GM12801 (cell line): ENCODE data around the gene FEM1C.

Experiments used
- CTCF ChIP-seq: IDR thresholded peaks from one replicate; pipeline ENCODE4 v1.5.1; 2011; ENCODE audit warnings: control low read depth; ENCODE audit not compliant: insufficient read length; ENCODE audit errors: extremely low read depth

The FEM1C gene

DNA sequence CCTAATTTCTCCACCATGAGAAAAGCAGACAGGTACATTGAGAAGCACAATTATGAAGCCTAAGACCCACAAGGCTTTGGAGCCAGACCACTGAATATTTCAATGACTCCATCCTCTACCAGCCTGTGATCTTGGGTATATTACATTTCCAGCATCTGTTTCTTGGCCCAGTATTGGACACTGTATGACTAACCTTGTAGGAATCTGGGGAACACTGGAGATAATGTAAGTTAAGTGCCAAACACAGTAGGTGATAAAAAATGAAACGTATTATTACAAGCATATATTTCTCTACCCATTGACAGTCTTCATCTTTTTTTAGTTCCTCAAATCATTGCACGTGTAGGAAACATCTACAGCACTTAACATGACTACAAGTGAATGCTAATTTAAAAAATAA, 28.6 kb upstream of the FEM1C start:
- no peak for TF ChIP-seq CTCF

GRCh38 chr5:115571441-115571878, 26.9 kb upstream of the FEM1C start:
- no peak for TF ChIP-seq CTCF

DNA sequence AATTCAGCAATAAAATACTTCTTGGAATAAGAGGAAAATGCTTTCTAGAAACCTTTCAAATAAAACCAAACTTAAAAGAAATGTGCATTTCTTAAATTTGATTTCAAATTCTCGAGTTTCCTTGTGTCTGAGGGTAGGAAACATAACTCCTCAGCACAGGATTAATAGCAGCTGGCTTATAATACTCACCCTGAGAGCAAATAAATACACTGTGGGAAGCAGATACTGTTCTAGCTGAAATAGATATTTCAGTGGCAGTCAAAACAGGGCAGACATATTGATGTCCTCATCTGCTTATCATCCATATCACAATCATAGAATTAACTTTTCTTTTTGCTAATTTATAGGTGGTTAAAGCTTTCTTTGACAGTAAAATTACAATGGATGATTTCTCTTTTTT, 24.1 kb upstream of the FEM1C start:
- no peak for TF ChIP-seq CTCF

DNA sequence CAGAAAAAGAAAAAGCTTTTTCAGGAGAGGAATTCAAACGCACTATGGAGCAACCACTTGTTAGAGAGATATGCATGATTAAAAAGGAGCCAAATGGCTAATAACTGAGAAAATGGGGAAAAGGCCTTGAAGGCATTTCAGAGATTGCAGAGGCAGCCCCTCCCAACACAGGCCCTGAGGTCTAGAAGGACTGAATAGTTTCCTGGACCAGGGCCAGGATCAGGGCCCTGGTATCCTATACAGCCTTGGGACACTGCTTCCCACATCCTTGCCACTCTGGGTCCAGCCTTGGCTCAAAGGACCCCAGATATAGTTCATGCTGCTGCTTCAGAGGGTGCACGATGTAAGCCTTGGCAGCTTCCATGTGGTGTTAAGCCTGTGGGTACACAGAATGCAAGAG, 20.7 kb upstream of the FEM1C start:
- no peak for TF ChIP-seq CTCF

- no peak for TF ChIP-seq CTCF
These were observed 16.6 kb upstream of the FEM1C start for GRCh38 chr5:115561176-115561575.

- TF ChIP-seq CTCF, result no peak
These were observed 14.9 kb upstream of the FEM1C start for GRCh38 chr5:115559524-115559923.

DNA sequence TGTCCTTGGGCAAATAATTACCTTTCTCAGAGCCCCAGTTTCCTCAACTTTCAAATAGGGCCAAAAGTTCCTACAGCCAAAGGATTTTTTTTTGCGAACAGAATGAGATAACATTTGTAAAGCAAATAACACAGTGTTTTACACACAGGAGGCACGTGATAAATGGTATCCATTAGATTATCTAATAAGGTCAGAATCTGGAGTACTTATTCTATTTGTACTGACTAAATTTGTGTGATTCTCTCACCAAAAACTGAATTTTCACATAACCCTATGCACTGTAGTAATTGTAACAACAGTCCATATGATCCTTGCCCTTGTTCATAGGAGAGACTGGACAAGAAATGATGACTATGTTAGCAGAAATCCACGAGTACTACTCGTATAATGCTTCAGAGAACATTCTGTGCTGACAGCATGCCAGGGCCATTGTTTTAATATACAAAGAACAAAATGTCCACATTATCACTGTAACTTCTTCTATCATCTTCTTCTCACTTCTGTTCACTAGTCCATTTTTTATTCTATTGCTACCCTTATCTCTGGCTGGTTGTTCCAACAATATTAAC, 13.9 kb upstream of the FEM1C start:
- TF ChIP-seq CTCF, result no peak
